Dedifferentiated amniotic fluid mesenchymal stem cell (primary cell): ENCODE results near the gene MFRP.

Experiments
- DNase-seq: peaks from one replicate; pipeline ENCODE4 v3.0.0-alpha.2; 2016; ENCODE audit errors: extremely low spot score

The MFRP gene

GRCh38 chr11:119359365-119360214, 13.1 kb upstream of the MFRP start:
- no peak for DNase-seq

GRCh38 chr11:119357074-119357473, 10.6 kb upstream of the MFRP start:
- DNase-seq, result no peak

- peak; percentile 73 for DNase-seq
These were observed 10.0 kb upstream of the MFRP start for GRCh38 chr11:119356349-119357031.

GRCh38 chr11:119355091-119355843, 8.8 kb upstream of the MFRP start:
- DNase-seq, result no peak

GRCh38 chr11:119352857-119353260, 6.4 kb upstream of the MFRP start:
- DNase-seq, result no peak

GRCh38 chr11:119351232-119351631, 4.7 kb upstream of the MFRP start:
- DNase-seq, result no peak

GRCh38 chr11:119350302-119350701, 3.8 kb upstream of the MFRP start:
- no peak for DNase-seq

GRCh38 chr11:119347940-119348605, 1.6 kb upstream of the MFRP start:
- no peak for DNase-seq

GRCh38 chr11:119347242-119347641, 737 bp upstream of the MFRP start:
- DNase-seq, result no peak

GRCh38 chr11:119345685-119346084, 820 bp downstream of the MFRP start:
- DNase-seq, result no peak

GRCh38 chr11:119344291-119345010, 2.1 kb downstream of the MFRP start:
- no peak for DNase-seq

- DNase-seq, result no peak
These were observed 2.8 kb downstream of the MFRP start for GRCh38 chr11:119343726-119344125.

- DNase-seq, result no peak
These were observed 4.0 kb downstream of the MFRP start for GRCh38 chr11:119342362-119343130.

GRCh38 chr11:119342023-119342300, 4.5 kb downstream of the MFRP start:
- no peak for DNase-seq

- no peak for DNase-seq
These were observed 5.1 kb downstream of the MFRP start for GRCh38 chr11:119341222-119342022.

- DNase-seq, result no peak
These were observed 5.9 kb downstream of the MFRP start, which contains the start of gene C1QTNF5 for GRCh38 chr11:119340335-119341221. Gene C1QTNF5 (minus strand): TSS chr11:119340883. CDS start chr11:119340397, 486 bp downstream.

GRCh38 chr11:119339589-119340334, 6.7 kb downstream of the MFRP start:
- peak; percentile 38 for DNase-seq
